Measurements from ENCODE around the gene SMIM15.
"Not testable (repeated sequence)": the region's sequence is repeated elsewhere in the genome, so short reads cannot be mapped to it uniquely, and the experiment has no call there.

The SMIM15 gene

GRCh38 chr5:61162010-61162831, at the start of gene SMIM15:
Gene SMIM15, minus strand, starts transcription at chr5:61162468. Its CDS starts 2,297 bp downstream, at chr5:61160171.
- DNase-seq = no peak

GRCh38 chr5:61207884-61208283, 45.6 kb upstream of the SMIM15 start:
- DNase-seq = no peak

- no peak for DNase-seq
These were observed 42.7 kb upstream of the SMIM15 start for GRCh38 chr5:61205013-61205412.

GRCh38 chr5:61202213-61202612, 39.9 kb upstream of the SMIM15 start:
- DNase-seq = no peak

- DNase-seq = no peak
These were observed 38.4 kb upstream of the SMIM15 start for GRCh38 chr5:61200582-61201155.

- no peak for DNase-seq
These were observed 36.3 kb upstream of the SMIM15 start for GRCh38 chr5:61198606-61199005.

GRCh38 chr5:61187826-61188225, 25.6 kb upstream of the SMIM15 start:
- DNase-seq = not testable (repeated sequence)

GRCh38 chr5:61187352-61187751, 25.1 kb upstream of the SMIM15 start:
- DNase-seq = not testable (repeated sequence)

- no peak for DNase-seq
These were observed 24.4 kb upstream of the SMIM15 start for GRCh38 chr5:61186634-61187033.

GRCh38 chr5:61184708-61185107, 22.4 kb upstream of the SMIM15 start:
- no peak for DNase-seq

- DNase-seq = no peak
These were observed 21.3 kb upstream of the SMIM15 start for GRCh38 chr5:61183538-61183937.

- DNase-seq = no peak
These were observed 20.2 kb upstream of the SMIM15 start for GRCh38 chr5:61182449-61182848.

- no peak for DNase-seq
These were observed 18.6 kb upstream of the SMIM15 start for GRCh38 chr5:61180886-61181285.

GRCh38 chr5:61178702-61179101, 16.4 kb upstream of the SMIM15 start:
- no peak for DNase-seq

- DNase-seq = no peak
These were observed 15.4 kb upstream of the SMIM15 start for GRCh38 chr5:61177716-61178115.

- DNase-seq = no peak
These were observed 14.8 kb upstream of the SMIM15 start for GRCh38 chr5:61177070-61177469.

GRCh38 chr5:61176631-61177030, 14.4 kb upstream of the SMIM15 start:
- no peak for DNase-seq

GRCh38 chr5:61171479-61171878, 9.2 kb upstream of the SMIM15 start:
- no peak for DNase-seq

GRCh38 chr5:61168951-61169350, 6.7 kb upstream of the SMIM15 start:
- no peak for DNase-seq

GRCh38 chr5:61167382-61167781, 5.1 kb upstream of the SMIM15 start:
- DNase-seq = no peak

- no peak for DNase-seq
These were observed 1.6 kb upstream of the SMIM15 start for GRCh38 chr5:61163905-61164304.

- DNase-seq = no peak
These were observed 732 bp upstream of the SMIM15 start for GRCh38 chr5:61162832-61163567.

- DNase-seq = no peak
These were observed 1.8 kb downstream of the SMIM15 start for GRCh38 chr5:61160497-61160896.

- no peak for DNase-seq
These were observed 2.4 kb downstream of the SMIM15 start for GRCh38 chr5:61159836-61160235.

Data from NCI-H1436 treated with DMSO at 0.1 percent for 48 hours (cell line).